Chondrocyte (in vitro differentiated cells): ENCODE results near the gene JPT1. TPM values are rescaled to one million over a fixed set of nuclear protein-coding genes. Genes with fewer than 3 reads are reported as not detected.

Experiments used
- DNase-seq: peaks from one replicate; pipeline ENCODE4 v3.0.0; 2021; ENCODE audit warnings: mixed read lengths, low spot score
- H3K27ac Mint-ChIP-seq: one replicate; pipeline ENCODE4 v1.8.0; 2021; ENCODE audit warnings: mild to moderate bottlenecking, moderate library complexity, mixed read lengths; ENCODE audit not compliant: unreplicated experiment
- H3K27me3 Mint-ChIP-seq: 2 replicates; pipeline ENCODE4 v1.8.0; 2021; ENCODE audit warnings: low read depth, mixed read lengths
- H3K36me3 Mint-ChIP-seq: 2 replicates; pipeline ENCODE4 v1.8.0; 2021; ENCODE audit warnings: low read depth, mixed read lengths
- H3K4me1 Mint-ChIP-seq: 2 replicates; pipeline ENCODE4 v1.8.0; 2021; ENCODE audit warnings: low read depth, mild to moderate bottlenecking, mixed read lengths
- H3K4me3 Mint-ChIP-seq: one replicate; pipeline ENCODE4 v1.8.0; 2021; ENCODE audit warnings: mild to moderate bottlenecking, moderate library complexity, mixed read lengths; ENCODE audit not compliant: unreplicated experiment
- H3K9me3 Mint-ChIP-seq: 2 replicates; pipeline ENCODE4 v1.8.0; 2021; ENCODE audit warnings: low read depth, mixed read lengths
- total RNA-seq: library from RNA; stranded (reverse); gene quantifications from 3 replicates; pipeline ENCODE4 v1.2.1, GENCODE V29; 2021
- TF ChIP-seq, protein P1 (sequence below): fragments of 200-600 bp; sonication (generic); IDR thresholded peaks from 2 replicates; pipeline ENCODE4 v1.5.0; 2021; ENCODE audit warnings: antibody characterized with exemption, mild to moderate bottlenecking, moderate library complexity

The JPT1 gene
- total RNA-seq, 1 donor from 2014 or later: 90.4 TPM

GRCh38 chr17:75152922-75153779 lies 1.2 kb downstream of the JPT1 start:
- peak overlapping the region; percentile 83 for H3K4me3 Mint-ChIP-seq
- peaks cover 30% of the 10 kb centered on the region for H3K4me1 Mint-ChIP-seq
- H3K27ac Mint-ChIP-seq: peak overlapping the region; percentile 81
- peak; percentile 58 for DNase-seq
- TF ChIP-seq, protein P1, sequence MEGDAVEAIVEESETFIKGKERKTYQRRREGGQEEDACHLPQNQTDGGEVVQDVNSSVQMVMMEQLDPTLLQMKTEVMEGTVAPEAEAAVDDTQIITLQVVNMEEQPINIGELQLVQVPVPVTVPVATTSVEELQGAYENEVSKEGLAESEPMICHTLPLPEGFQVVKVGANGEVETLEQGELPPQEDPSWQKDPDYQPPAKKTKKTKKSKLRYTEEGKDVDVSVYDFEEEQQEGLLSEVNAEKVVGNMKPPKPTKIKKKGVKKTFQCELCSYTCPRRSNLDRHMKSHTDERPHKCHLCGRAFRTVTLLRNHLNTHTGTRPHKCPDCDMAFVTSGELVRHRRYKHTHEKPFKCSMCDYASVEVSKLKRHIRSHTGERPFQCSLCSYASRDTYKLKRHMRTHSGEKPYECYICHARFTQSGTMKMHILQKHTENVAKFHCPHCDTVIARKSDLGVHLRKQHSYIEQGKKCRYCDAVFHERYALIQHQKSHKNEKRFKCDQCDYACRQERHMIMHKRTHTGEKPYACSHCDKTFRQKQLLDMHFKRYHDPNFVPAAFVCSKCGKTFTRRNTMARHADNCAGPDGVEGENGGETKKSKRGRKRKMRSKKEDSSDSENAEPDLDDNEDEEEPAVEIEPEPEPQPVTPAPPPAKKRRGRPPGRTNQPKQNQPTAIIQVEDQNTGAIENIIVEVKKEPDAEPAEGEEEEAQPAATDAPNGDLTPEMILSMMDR: no peak
- peaks cover 3% of the 10 kb centered on the region for H3K36me3 Mint-ChIP-seq
- no peaks in the 10 kb centered on the region for H3K9me3 Mint-ChIP-seq
- H3K27me3 Mint-ChIP-seq: no peaks in the 10 kb centered on the region

- no peak for DNase-seq
- Mint-ChIP-seq H3K27ac (peak overlapping the region; percentile 81), H3K4me3 (peak overlapping the region; percentile 83), H3K9me3 (no peaks in the 10 kb centered on the region), H3K27me3 (no peaks in the 10 kb centered on the region), H3K36me3 (peaks cover 8% of the 10 kb centered on the region), H3K4me1 (peaks cover 30% of the 10 kb centered on the region)
- TF ChIP-seq, protein P1: no peak
Observed at GRCh38 chr17:75152523-75152921, 1.8 kb downstream of the JPT1 start.

- Mint-ChIP-seq H3K4me3 (peak overlapping the region; percentile 83), H3K36me3 (peaks cover 13% of the 10 kb centered on the region), H3K9me3 (no peaks in the 10 kb centered on the region), H3K27ac (peak overlapping the region; percentile 81), H3K4me1 (peaks cover 30% of the 10 kb centered on the region), H3K27me3 (no peaks in the 10 kb centered on the region)
- TF ChIP-seq, protein P1: no peak
- DNase-seq: no peak
Observed at GRCh38 chr17:75151930-75152329, 2.4 kb downstream of the JPT1 start.

DNA sequence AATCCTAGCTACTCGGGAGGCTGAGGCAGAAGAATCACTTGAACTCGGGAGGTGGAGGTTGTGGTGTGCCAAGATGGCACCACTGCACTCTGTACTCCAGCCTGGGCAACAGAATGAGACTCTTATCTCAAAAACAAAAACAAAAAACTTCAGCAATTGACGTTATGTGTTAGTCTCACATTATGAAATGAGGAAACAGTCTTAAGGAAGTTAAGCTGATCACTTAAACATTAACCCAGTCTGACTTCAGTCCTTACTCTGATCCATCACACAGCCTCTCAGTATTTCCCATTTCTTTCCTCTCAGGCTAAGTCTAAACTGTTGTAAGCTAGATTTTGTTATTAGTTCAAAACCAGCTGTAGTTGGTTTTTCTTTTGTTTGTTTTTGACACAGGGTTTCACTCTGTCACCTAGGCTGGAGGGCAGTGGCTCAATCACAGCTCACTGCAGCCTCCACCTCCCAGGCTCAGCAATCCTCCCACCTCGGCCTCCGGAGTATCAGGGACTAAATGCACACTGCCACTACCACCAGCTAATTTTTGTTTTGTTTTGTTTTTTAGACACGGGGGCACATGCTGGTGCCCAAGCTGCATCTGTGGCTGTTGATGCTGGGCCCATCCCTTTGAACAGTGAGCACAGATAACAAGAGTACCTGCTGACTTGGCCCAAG lies 6.3 kb downstream of the JPT1 start:
- H3K4me3 Mint-ChIP-seq: no peak overlapping the region
- H3K36me3 Mint-ChIP-seq: peaks cover 31% of the 10 kb centered on the region
- H3K27me3 Mint-ChIP-seq: no peaks in the 10 kb centered on the region
- peak overlapping the region; percentile 66 for H3K27ac Mint-ChIP-seq
- no peaks in the 10 kb centered on the region for H3K9me3 Mint-ChIP-seq
- peak; percentile 32 for DNase-seq
- TF ChIP-seq, protein P1: no peak
- H3K4me1 Mint-ChIP-seq: peaks cover 17% of the 10 kb centered on the region

DNA sequence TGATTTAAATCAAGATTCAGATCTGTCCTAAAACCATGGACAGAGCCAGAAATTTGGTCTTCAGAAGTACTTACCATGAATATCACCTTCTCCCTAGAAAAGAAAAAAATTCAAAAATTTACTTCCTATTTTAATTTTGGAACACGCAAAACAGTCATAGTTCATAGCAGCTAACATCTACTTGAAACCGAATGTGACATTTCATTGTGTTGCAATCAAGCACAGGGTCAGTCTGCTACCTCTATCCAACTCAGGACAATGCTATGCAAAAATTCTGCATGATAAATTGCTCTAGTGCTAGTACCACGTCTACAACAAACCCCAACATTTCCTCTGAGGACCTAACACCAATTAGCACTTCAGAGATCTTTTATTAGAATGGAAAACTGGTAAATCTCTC lies 7.7 kb downstream of the JPT1 start:
- TF ChIP-seq, protein P1: no peak
- Mint-ChIP-seq H3K27me3 (no peaks in the 10 kb centered on the region), H3K4me1 (peaks cover 3% of the 10 kb centered on the region), H3K27ac (no peak overlapping the region), H3K36me3 (peaks cover 31% of the 10 kb centered on the region), H3K4me3 (no peak overlapping the region), H3K9me3 (no peaks in the 10 kb centered on the region)
- no peak for DNase-seq
